ENCODE results near the gene ZNF112. TPM values are rescaled to one million over a fixed set of nuclear protein-coding genes. Genes with fewer than 3 reads are reported as not detected.

Gene ZNF112
- total RNA-seq, 1 experiment from 2014 or later, result 3.3 TPM

GRCh38 chr19:44284968-44285367 lies 71.5 kb downstream of the ZNF112 start:
- peaks cover 36 to 60% (median 57%) of the 10 kb centered on the region in 3 experiments for H3K36me3 Mint-ChIP-seq (ENCODE audit: insufficient read depth in 1 of 3, low read depth in 3 of 3)

More at GRCh38 chr19:44284968-44285367, 71.5 kb downstream of the ZNF112 start:
- no peak overlapping the region for H4K8ac ChIP-seq (replicated peaks; ENCODE audit: insufficient read length, low read depth, low read length)
- no peak overlapping the region for H2AFZ ChIP-seq (ENCODE audit: low read length)
- H4K5ac ChIP-seq (ENCODE audit: insufficient read length, low read depth, low read length), result no peak overlapping the region
- Mint-ChIP-seq H3K4me1 (peaks cover 6 to 7% of the 10 kb centered on the region in 2 experiments; a peak in 3 of 4 replicates), H3K27me3 (ENCODE audit: low read depth) (no peaks in the 10 kb centered on the region; the same call in 1 of the 2 replicates), H3K9me3 (peaks cover 32 to 71% of the 10 kb centered on the region in 2 experiments), H3K27ac (no peak overlapping the region), H3K4me3 (no peak overlapping the region)
- H3K14ac ChIP-seq (ENCODE audit: insufficient read depth, low read length), result no peak overlapping the region
- no peak for DNase-seq
- no peak overlapping the region for H2BK20ac ChIP-seq (ENCODE audit: low read depth, low read length, poor library complexity, severe bottlenecking)
- no CpG with 5 or more reads among the region's 4 CpGs for WGBS (ENCODE audit: extremely low coverage, insufficient read length, low lambda C conversion rate)
- H3K23ac ChIP-seq (ENCODE audit: insufficient read length, low read depth, low read length), result no peak overlapping the region
- TF ChIP-seq CTCF (conservative IDR thresholded peaks at IDR 0.05), result no peak
- no peaks in the 10 kb centered on the region for H3K79me1 ChIP-seq (ENCODE audit: insufficient read depth, low read depth, low read length, poor library complexity, severe bottlenecking)
- no peak overlapping the region for H2BK120ac ChIP-seq (ENCODE audit: low read depth, low read length, poor library complexity, severe bottlenecking)
- H3K9ac ChIP-seq (ENCODE audit: extremely low read depth, insufficient read length, low read length), result no peak overlapping the region
- no peak overlapping the region for H3K18ac ChIP-seq (ENCODE audit: insufficient read length, low read depth, low read length)
- no peaks in the 10 kb centered on the region for H3K9me3 ChIP-seq (ENCODE audit: control insufficient read depth, low read depth, low read length)
- no peak overlapping the region for H4K91ac ChIP-seq (ENCODE audit: insufficient read length, low read depth, low read length)
- H2BK5ac ChIP-seq (ENCODE audit: insufficient read length, low read length), result no peak overlapping the region
- no peak overlapping the region for H3K4ac ChIP-seq (ENCODE audit: low read depth, low read length)
- H3K4me1 ChIP-seq (ENCODE audit: insufficient read depth, low read length), result no peaks in the 10 kb centered on the region
- no peaks in the 10 kb centered on the region for H3K79me2 ChIP-seq (ENCODE audit: insufficient read depth, low read length)
- H3K27ac ChIP-seq (ENCODE audit: insufficient read length, low read depth, low read length), result no peak overlapping the region
- H3T11ph ChIP-seq (ENCODE audit: low read length), result no peak overlapping the region
- H3K4me2 ChIP-seq (ENCODE audit: insufficient read depth, insufficient read length, low read length), result no peak overlapping the region
- H2AK5ac ChIP-seq (ENCODE audit: insufficient read length, low read length), result no peak overlapping the region
- H3K27me3 ChIP-seq (ENCODE audit: insufficient read depth, low read length), result no peaks in the 10 kb centered on the region
- H3K23me2 ChIP-seq (ENCODE audit: insufficient read length, low read depth, low read length, poor library complexity, severe bottlenecking), result no peaks in the 10 kb centered on the region
- H2BK15ac ChIP-seq (ENCODE audit: low read depth, low read length), result no peak overlapping the region
- H3K56ac ChIP-seq (ENCODE audit: insufficient read length, low read depth, low read length), result no peak overlapping the region
- no peak overlapping the region for H2BK12ac ChIP-seq (ENCODE audit: insufficient read length, low read depth, low read length)
- H4K20me1 ChIP-seq (ENCODE audit: control insufficient read depth, insufficient read depth, insufficient read length), result no peaks in the 10 kb centered on the region
